CD4-positive, alpha-beta T cell (primary cell): ENCODE data around the gene STX8. TPM values are rescaled to one million over a fixed set of nuclear protein-coding genes. Genes with fewer than 3 reads are reported as not detected.
"Not testable (repeated sequence)": the region's sequence is repeated elsewhere in the genome, so short reads cannot be mapped to it uniquely, and the experiment has no call there.

Experiments
- ATAC-seq: fragments of 200-7000 bp; cut with Tn5 transposase; one replicate; pipeline ENCODE4 v1.10.0; 2022; ENCODE audit warnings: mild to moderate bottlenecking; ENCODE audit not compliant: poor library complexity
- CTCF ChIA-PET: fragments of 350-600 bp; sonication (Branson Sonifier 250); formaldehyde crosslinking; loops from one replicate; lab custom pipeline; 2021; ENCODE audit warnings: antibody characterized with exemption, inconsistent platforms; lab: Charles Lee
- POLR2A ChIA-PET: fragments of 350-600 bp; sonication (Branson Sonifier 250); formaldehyde crosslinking; loops from one replicate; lab custom pipeline; 2021; ENCODE audit warnings: antibody characterized with exemption, inconsistent platforms; lab: Charles Lee
- DNase-seq, 14 experiments: peaks; one replicate each; pipeline ENCODE4 v3.0.0-alpha.2; 2013 to 2020; ENCODE audit warnings: mixed read lengths in 2 of 14
- H3K27ac ChIP-seq, 2 donors: one replicate each; pipeline versions ENCODE4 v1.5.1 to v1.7.0; 2013; ENCODE audit warnings: low read length in 2 of 2, low read depth in 1 of 2, mild to moderate bottlenecking in 1 of 2
- H3K27me3 ChIP-seq, 2 experiments: 1 replicate in 1 of 2; 2 replicates in 1 of 2; pipeline versions ENCODE4 v1.6.1 to v1.7.0; 2013; ENCODE audit warnings: low read length in 2 of 2, control low read depth in 1 of 2, mild to moderate bottlenecking in 1 of 2, moderate library complexity in 1 of 2; ENCODE audit not compliant: insufficient read depth in 2 of 2, control insufficient read depth in 1 of 2
- H3K36me3 ChIP-seq: one replicate; pipeline ENCODE4 v1.6.1; 2013; ENCODE audit warnings: low read length, control low read depth; ENCODE audit not compliant: insufficient read depth
- H3K4me1 ChIP-seq: one replicate; pipeline ENCODE4 v1.6.1; 2013; ENCODE audit warnings: low read length, control low read depth; ENCODE audit not compliant: insufficient read depth
- H3K4me3 ChIP-seq: one replicate; pipeline ENCODE4 v1.5.1; 2013; ENCODE audit warnings: mild to moderate bottlenecking, low read length, moderate library complexity
- H3K9me3 ChIP-seq, 2 experiments: 1 replicate in 1 of 2; 2 replicates in 1 of 2; pipeline versions ENCODE4 v1.6.1 to v1.7.0; 2013; ENCODE audit warnings: low read length in 2 of 2, mild to moderate bottlenecking in 2 of 2, control low read depth in 1 of 2, moderate library complexity in 1 of 2; ENCODE audit not compliant: control insufficient read depth in 1 of 2, insufficient read depth in 1 of 2
- H3K27ac Mint-ChIP-seq: one replicate; pipeline ENCODE4 v1.8.0; 2020; ENCODE audit warnings: mixed read lengths
- H3K27me3 Mint-ChIP-seq: one replicate; pipeline ENCODE4 v1.8.0; 2021; ENCODE audit warnings: mixed read lengths
- H3K36me3 Mint-ChIP-seq: one replicate; pipeline ENCODE4 v1.8.0; 2021; ENCODE audit warnings: low read depth, mixed read lengths
- H3K4me1 Mint-ChIP-seq: one replicate; pipeline ENCODE4 v1.8.0; 2021; ENCODE audit warnings: low read depth, mixed read lengths
- H3K4me3 Mint-ChIP-seq: one replicate; pipeline ENCODE4 v1.8.0; 2020; ENCODE audit warnings: mild to moderate bottlenecking, mixed read lengths
- H3K9me3 Mint-ChIP-seq: one replicate; pipeline ENCODE4 v1.8.0; 2020; ENCODE audit warnings: mixed read lengths
- intact Hi-C, 2 experiments: fragments of 100-400 bp; cut with DNase I in 1 of 2; cut with micrococcal nuclease in 1 of 2; formaldehyde crosslinking; loops; one replicate each; pipeline versions ENCODE4 v1.15.1 to v1.9.0; 2023 to 2025; cut with DNase I, micrococcal nuclease
- total RNA-seq, 174 experiments: library from RNA in 2 of 174; stranded (reverse) in 2 of 174; gene quantifications; one replicate each; pipeline ENCODE4 v1.2.3 and lab custom pipeline; 2021 to 2026
- TF ChIP-seq, protein P1 (sequence below): fragments of 200-600 bp; IDR thresholded peaks from one replicate; pipeline ENCODE4 v1.8.0; 2022; ENCODE audit warnings: antibody characterized with exemption, mild to moderate bottlenecking

The STX8 gene
- total RNA-seq, 2 experiments from 2014 or later = 52.2 to 63.2 TPM

DNA sequence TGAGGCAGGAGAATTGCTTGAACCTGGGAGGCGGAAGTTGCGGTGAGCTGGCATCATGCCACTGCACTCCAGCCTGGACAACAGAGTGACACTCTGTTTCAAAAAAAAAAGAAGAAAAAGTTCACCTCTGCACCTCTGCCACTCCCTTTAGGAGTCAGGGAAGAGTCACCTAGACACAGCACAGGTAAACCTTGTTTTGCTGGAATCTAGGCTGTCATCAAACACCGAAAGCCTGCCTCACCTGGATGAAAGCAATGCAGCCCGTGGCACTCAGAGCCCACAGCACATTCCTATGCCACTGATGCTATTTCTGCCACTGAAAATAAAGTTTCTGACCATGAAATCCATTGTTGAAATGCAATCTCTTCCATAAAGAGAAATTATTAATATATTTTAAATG lies 23.0 kb upstream of the STX8 start:
- peaks cover 0 to 6% of the 10 kb centered on the region in 2 experiments for H3K9me3 ChIP-seq
- POLR2A ChIA-PET = no interaction called here
- ATAC-seq (no peak), DNase-seq (no peak)
- Mint-ChIP-seq H3K4me3 (no peak overlapping the region), H3K27me3 (peaks cover 14% of the 10 kb centered on the region), H3K27ac (no peak overlapping the region), H3K9me3 (no peaks in the 10 kb centered on the region), H3K4me1 (no peaks in the 10 kb centered on the region), H3K36me3 (no peaks in the 10 kb centered on the region)
- H3K4me3 ChIP-seq = no peak overlapping the region
- TF ChIP-seq, protein P1, sequence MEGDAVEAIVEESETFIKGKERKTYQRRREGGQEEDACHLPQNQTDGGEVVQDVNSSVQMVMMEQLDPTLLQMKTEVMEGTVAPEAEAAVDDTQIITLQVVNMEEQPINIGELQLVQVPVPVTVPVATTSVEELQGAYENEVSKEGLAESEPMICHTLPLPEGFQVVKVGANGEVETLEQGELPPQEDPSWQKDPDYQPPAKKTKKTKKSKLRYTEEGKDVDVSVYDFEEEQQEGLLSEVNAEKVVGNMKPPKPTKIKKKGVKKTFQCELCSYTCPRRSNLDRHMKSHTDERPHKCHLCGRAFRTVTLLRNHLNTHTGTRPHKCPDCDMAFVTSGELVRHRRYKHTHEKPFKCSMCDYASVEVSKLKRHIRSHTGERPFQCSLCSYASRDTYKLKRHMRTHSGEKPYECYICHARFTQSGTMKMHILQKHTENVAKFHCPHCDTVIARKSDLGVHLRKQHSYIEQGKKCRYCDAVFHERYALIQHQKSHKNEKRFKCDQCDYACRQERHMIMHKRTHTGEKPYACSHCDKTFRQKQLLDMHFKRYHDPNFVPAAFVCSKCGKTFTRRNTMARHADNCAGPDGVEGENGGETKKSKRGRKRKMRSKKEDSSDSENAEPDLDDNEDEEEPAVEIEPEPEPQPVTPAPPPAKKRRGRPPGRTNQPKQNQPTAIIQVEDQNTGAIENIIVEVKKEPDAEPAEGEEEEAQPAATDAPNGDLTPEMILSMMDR = no peak
- intact Hi-C loops = no loop called here
- no peaks in the 10 kb centered on the region for H3K4me1 ChIP-seq
- CTCF ChIA-PET = interaction anchor here (0.6 kb wide), 1 partner anchor 48 kb away, joined by 4 read pairs; no protein-coding TSS in a partner anchor
- H3K36me3 ChIP-seq = no peaks in the 10 kb centered on the region
- H3K27ac ChIP-seq = no peak overlapping the region
- peaks cover 0 to 4% of the 10 kb centered on the region in 2 experiments for H3K27me3 ChIP-seq

GRCh38 chr17:9597638-9598037 lies 22.0 kb upstream of the STX8 start:
- H3K9me3 ChIP-seq, H3K4me3 Mint-ChIP-seq, ATAC-seq, H3K9me3 Mint-ChIP-seq, DNase-seq, intact Hi-C loops, H3K27ac ChIP-seq, H3K27me3 ChIP-seq, H3K27ac Mint-ChIP-seq, POLR2A ChIA-PET, H3K36me3 Mint-ChIP-seq, H3K4me1 ChIP-seq, H3K4me3 ChIP-seq, H3K36me3 ChIP-seq, H3K4me1 Mint-ChIP-seq, CTCF ChIA-PET: not testable (repeated sequence)
- H3K27me3 Mint-ChIP-seq = peaks cover 10% of the 10 kb centered on the region

DNA sequence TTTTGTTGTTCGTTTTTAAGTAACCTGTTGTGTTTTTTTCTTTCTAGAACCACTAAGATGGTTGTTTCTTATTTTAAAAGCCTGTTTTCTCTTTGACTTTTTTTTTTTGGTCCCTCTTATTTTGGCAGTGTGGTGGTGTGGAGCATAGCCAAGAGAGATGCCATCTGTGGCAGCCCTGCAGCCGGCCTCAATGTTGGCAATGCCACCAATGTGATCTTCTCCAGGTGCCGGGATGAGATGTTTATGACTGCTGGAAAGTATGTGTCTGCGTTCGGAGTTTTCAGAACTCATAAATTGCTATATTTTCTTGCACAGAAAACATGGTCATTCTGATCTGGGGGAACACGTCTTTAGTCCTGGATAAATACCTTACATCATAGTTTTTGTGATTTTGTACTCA lies 18.4 kb upstream of the STX8 start:
- intact Hi-C loops = no loop called here

More for the DNA sequence above, 18.4 kb upstream of the STX8 start:
- no peak for DNase-seq
- TF ChIP-seq, protein P1 = no peak
- no peaks in the 10 kb centered on the region for H3K4me1 Mint-ChIP-seq
- CTCF ChIA-PET = no interaction called here
- Histone ChIP-seq H3K27me3 (peaks cover 0 to 4% of the 10 kb centered on the region in 2 experiments), H3K27ac (no peak overlapping the region), H3K4me3 (no peak overlapping the region), H3K36me3 (no peaks in the 10 kb centered on the region), H3K9me3 (no peaks in the 10 kb centered on the region), H3K4me1 (no peaks in the 10 kb centered on the region)
- H3K4me3 Mint-ChIP-seq = no peak overlapping the region
- H3K9me3 Mint-ChIP-seq = no peaks in the 10 kb centered on the region
- no peaks in the 10 kb centered on the region for H3K36me3 Mint-ChIP-seq
- no peak overlapping the region for H3K27ac Mint-ChIP-seq
- POLR2A ChIA-PET = no interaction called here
- peaks cover 10% of the 10 kb centered on the region for H3K27me3 Mint-ChIP-seq
- ATAC-seq = no peak
